GM20000 (cell line): Measurements from ENCODE around the gene ARF6.
"Not testable (repeated sequence)": the region's sequence is repeated elsewhere in the genome, so short reads cannot be mapped to it uniquely, and the experiment has no call there.

Experiments used
- DNase-seq: peaks from one replicate; pipeline ENCODE4 v3.0.0; 2012; ENCODE audit warnings: low spot score
- TF ChIP-seq, protein P1 (sequence below): IDR thresholded peaks from 2 replicates; pipeline ENCODE4 v1.5.1; 2012; ENCODE audit warnings: mild to moderate bottlenecking, control low read depth; ENCODE audit errors: extremely low read depth, missing control alignments

ARF6 gene

DNA sequence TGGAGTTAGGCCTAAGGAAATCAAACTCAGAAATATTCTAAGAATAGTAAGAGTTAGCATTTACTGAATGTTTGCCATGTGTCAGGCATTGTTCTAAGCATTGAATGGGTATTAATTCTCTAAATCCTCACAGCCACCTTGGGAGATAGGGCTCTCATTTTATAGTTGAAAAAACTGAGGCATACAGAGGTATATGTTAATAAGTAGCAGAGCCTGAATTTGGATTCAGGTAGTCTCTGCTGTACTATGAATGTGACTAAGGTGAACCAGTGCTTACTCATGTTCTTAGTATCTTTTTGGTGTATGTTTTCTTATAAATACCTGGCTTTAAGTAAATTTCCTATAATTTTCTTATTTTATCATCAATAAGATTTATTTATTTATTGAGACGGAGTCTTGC, 8.1 kb downstream of the ARF6 start:
- DNase-seq = no peak
- TF ChIP-seq, protein P1, sequence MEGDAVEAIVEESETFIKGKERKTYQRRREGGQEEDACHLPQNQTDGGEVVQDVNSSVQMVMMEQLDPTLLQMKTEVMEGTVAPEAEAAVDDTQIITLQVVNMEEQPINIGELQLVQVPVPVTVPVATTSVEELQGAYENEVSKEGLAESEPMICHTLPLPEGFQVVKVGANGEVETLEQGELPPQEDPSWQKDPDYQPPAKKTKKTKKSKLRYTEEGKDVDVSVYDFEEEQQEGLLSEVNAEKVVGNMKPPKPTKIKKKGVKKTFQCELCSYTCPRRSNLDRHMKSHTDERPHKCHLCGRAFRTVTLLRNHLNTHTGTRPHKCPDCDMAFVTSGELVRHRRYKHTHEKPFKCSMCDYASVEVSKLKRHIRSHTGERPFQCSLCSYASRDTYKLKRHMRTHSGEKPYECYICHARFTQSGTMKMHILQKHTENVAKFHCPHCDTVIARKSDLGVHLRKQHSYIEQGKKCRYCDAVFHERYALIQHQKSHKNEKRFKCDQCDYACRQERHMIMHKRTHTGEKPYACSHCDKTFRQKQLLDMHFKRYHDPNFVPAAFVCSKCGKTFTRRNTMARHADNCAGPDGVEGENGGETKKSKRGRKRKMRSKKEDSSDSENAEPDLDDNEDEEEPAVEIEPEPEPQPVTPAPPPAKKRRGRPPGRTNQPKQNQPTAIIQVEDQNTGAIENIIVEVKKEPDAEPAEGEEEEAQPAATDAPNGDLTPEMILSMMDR = no peak

DNA sequence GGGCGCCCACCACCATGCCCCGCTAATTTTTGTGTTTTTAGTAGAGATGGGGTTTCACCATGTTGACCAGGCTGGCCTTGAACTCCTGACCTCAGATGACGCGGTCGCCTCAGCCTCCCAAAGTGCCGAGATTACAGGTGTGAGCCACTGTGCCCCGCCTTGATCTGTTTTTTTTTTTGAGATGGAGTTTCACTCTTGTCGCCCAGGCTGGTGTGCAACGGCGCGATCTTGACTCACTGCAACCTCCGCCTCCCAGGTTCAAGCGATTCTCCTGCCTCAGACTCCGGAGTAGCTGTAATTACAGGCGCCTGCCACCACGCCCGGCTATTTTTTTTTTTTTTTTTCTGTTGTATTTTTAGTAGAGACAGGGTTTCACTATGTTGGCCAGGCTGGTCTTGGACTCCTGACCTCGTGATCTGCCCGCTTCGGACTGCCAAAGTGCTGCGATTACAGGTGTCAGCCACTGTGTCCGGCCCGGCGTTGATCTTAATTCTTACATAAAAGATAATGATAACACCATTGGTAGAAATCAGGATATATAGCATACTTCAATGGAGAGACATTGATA, 9.9 kb downstream of the ARF6 start:
- not testable (repeated sequence) for DNase-seq

DNA sequence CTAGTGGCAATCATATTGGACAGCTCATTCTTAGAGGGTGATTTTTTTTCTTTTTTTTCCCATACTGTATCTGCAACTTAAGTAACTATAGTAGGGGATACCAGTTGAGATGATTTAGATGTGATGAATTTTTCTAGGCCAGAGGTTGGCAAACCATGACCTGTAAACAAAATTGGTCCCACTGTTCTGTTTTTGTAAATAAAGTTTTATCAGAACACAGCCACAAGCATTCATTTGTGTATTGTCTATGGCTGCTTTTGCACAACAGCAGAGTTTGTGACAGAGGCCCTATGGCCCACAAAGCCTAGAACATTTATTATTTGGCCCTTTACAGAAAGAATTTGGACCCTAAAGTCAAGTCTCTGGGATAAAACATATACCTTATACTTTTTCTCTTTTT, 11.4 kb downstream of the ARF6 start:
- TF ChIP-seq, protein P1 = no peak
- no peak for DNase-seq

DNA sequence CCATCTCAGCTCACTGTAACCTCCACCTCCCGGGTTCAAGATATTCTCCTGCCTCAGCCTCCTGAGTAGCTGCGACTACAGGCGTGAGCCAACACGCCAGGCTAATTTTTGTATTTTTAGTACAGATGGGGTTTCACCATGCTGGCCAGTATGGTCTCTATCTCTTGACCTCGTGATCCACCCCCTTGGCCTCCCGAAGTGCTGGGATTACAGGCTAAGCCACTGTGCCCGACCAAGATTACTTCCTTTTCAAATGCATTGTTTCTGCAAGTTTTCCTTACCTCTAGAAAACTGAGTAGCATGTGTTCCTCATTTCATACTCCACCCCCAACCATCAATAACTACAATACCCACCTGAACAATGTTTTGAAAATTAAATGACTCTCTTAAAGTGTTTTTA, 13.1 kb downstream of the ARF6 start:
- no peak for DNase-seq
- TF ChIP-seq, protein P1 = no peak

DNA sequence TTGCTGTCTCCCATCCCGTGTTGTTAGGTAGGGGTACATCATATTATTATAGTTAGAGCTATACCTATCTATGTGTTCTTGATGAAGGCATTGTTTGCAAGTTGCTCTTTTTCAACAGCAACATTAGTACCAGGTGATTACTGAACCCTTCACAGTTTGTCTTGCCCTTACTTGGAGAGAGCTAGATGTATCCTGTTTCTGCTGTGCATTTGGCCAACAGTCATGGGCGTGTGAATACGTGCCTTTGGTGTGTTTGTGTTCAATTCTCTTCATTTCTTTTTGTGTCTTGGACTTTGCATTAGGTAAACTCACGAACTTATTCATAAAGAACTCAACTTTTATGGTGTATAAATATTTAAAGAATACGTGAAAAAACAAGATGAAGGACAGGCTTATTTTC, 14.3 kb downstream of the ARF6 start:
- TF ChIP-seq, protein P1 = no peak
- no peak for DNase-seq

DNA sequence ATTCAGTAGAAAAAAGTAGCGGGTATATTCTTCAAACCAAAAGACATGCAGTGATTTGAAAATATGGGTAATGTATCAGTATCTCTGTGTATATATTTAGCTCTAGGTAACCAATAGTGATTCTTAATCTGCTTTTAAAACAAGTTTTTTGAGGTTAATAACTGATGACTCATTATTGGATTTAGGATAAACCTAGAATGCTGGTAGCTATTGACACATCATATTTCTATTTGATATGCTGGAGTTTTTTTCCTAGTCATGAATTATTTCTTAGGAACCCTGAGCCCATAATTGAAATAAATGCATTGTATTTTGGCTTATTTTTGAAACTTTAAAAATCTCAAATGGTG, 15.5 kb downstream of the ARF6 start:
- DNase-seq = no peak
- TF ChIP-seq, protein P1 = no peak

DNA sequence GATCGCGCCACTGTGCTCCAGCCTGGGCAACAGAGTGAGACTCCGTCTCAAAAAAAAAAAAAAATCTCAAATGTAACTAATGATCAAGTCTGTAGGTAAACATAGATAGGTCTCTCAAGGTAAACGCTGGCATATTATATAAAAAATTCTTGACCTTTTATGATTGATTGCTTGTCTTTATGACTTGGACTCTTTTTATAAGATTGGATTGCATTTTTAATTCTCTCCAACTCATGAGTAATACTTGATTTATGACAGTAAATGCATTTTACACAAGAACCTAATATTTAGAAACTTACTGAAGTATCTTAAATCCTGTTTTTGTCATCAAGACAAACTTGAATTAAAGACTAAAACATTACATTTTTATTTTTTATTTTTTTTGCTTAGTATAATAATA, 16.1 kb downstream of the ARF6 start:
- TF ChIP-seq, protein P1 = no peak
- DNase-seq = no peak

DNA sequence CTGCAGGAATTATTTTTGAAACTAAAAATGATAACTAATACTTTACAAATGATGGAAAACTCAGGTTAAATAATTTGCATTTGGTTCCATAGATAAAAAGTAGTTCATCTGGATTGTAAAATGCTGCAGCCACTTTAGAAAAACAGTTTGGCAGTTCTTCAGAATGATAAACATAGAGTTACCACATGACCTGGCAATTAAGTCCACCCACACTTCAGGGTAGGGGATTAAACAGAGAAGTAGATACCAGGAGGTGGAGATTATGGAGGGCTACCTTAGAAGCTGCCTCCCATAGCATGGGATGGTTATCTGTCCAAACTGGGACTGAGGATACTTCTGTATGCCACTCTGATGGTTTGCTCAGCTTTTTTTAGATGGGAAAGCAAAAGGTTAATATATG, 22.2 kb downstream of the ARF6 start:
- DNase-seq = no peak
- TF ChIP-seq, protein P1 = no peak
